GM18858 (cell line): ENCODE data around the gene THSD7A.

ENCODE experiments used
- ATAC-seq: cut with Tn5 transposase; IDR thresholded peaks from one replicate; pipeline ENCODE4 v1.9.1; 2021; ENCODE audit not compliant: unreplicated experiment

The THSD7A gene

GRCh38 chr7:11343136-11343535 lies 488.9 kb downstream of the THSD7A start:
- ATAC-seq, result no peak

- peak; percentile 40 for ATAC-seq
Observed at GRCh38 chr7:11341285-11341944, 490.6 kb downstream of the THSD7A start.

- ATAC-seq, result no peak
Observed at GRCh38 chr7:11336432-11336831, 495.6 kb downstream of the THSD7A start.

GRCh38 chr7:11335947-11336346 lies 496.1 kb downstream of the THSD7A start:
- no peak for ATAC-seq

GRCh38 chr7:11332865-11333228 lies 499.2 kb downstream of the THSD7A start:
- peak; percentile 41 for ATAC-seq

GRCh38 chr7:11332186-11332864 lies 499.7 kb downstream of the THSD7A start:
- peak; percentile 95 for ATAC-seq

- no peak for ATAC-seq
Observed at GRCh38 chr7:11331128-11332102, 500.6 kb downstream of the THSD7A start.

- ATAC-seq, result no peak
Observed at GRCh38 chr7:11330717-11331116, 501.3 kb downstream of the THSD7A start.

GRCh38 chr7:11330208-11330607 lies 501.8 kb downstream of the THSD7A start:
- no peak for ATAC-seq

GRCh38 chr7:11329626-11330025 lies 502.4 kb downstream of the THSD7A start:
- ATAC-seq, result no peak

- ATAC-seq, result no peak
Observed at GRCh38 chr7:11328309-11328708, 503.7 kb downstream of the THSD7A start.

- no peak for ATAC-seq
Observed at GRCh38 chr7:11327633-11328032, 504.4 kb downstream of the THSD7A start.
